HepG2 (cell line): ENCODE data around the gene CAPN14. TPM values are rescaled to one million over a fixed set of nuclear protein-coding genes. Genes with fewer than 3 reads are reported as not detected.

Source experiments
- ATAC-seq: fragments of 200-7000 bp; cut with Tn5 transposase; 3 replicates; pipeline ENCODE4 v1.9.1; 2020; ENCODE audit warnings: mild to moderate bottlenecking, moderate library complexity
- BruUV-seq: library from RNA; stranded (reverse); fragments of 400-500 nt; replicated peaks from 2 replicates; lab custom pipeline; 2021; lab: Mats Ljungman, UMichigan
- CTCF ChIA-PET: fragments of 300-600 bp; formaldehyde crosslinking; extraction: SDS; loops from one replicate; lab custom pipeline; 2021; ENCODE audit warnings: low total read pairs, inconsistent platforms, low intra/inter-chr PET ratio; lab: Yijun Ruan, JAX
- POLR2A ChIA-PET: fragments of 350-600 bp; sonication (Branson Sonifier 250); formaldehyde crosslinking; loops from one replicate; lab custom pipeline; 2020; ENCODE audit warnings: antibody characterized with exemption, inconsistent platforms; lab: Yijun Ruan, JAX
- DNase-seq: peaks from one replicate; pipeline ENCODE4 v3.0.0-alpha.2; 2015; ENCODE audit warnings: low spot score
- FAIRE-seq: peaks from 3 replicates; lab custom pipeline; 2011; peaks lifted over from hg19 to GRCh38; lab: Jason Lieb, UNC
- H2AFZ ChIP-seq: one replicate; pipeline ENCODE4 v1.6.1; 2011; ENCODE audit warnings: low read length, inconsistent platforms
- H3K27ac ChIP-seq: fragments of 300-600 bp; 3 replicates; pipeline ENCODE4 v1.8.0; 2011; ENCODE audit warnings: mixed run types, mild to moderate bottlenecking, mixed read lengths, low read length, inconsistent platforms; ENCODE audit not compliant: insufficient read depth; ENCODE audit errors: extremely low read length
- H3K27me3 ChIP-seq, 2 experiments: fragments of 200-600 bp in 1 of 2; 2 replicates in 1 of 2; 3 replicates in 1 of 2; pipeline versions ENCODE4 v1.6.0 to v1.8.0; 2011; ENCODE audit warnings: low read length in 2 of 2, mild to moderate bottlenecking in 2 of 2, moderate library complexity in 2 of 2, inconsistent platforms in 1 of 2; ENCODE audit not compliant: insufficient read depth in 2 of 2, control insufficient read depth in 1 of 2
- H3K36me3 ChIP-seq, 2 experiments: fragments of 200-600 bp in 1 of 2; replicated peaks in 1 of 2; 2 replicates in 1 of 2; 3 replicates in 1 of 2; pipeline versions ENCODE4 v1.5.1 to v1.8.0; 2011; ENCODE audit warnings: low read length in 2 of 2, inconsistent platforms in 1 of 2; ENCODE audit not compliant: insufficient read depth in 2 of 2, control insufficient read depth in 1 of 2
- H3K4me1 ChIP-seq: 2 replicates; pipeline ENCODE4 v1.5.1; 2012; ENCODE audit warnings: low read length, inconsistent platforms; ENCODE audit not compliant: insufficient read depth
- H3K4me2 ChIP-seq: 2 replicates; pipeline ENCODE4 v1.6.0; 2011; ENCODE audit warnings: low read depth, low read length, inconsistent platforms
- H3K4me3 ChIP-seq, 3 experiments: fragments of 200-600 bp in 1 of 3; sonication (generic), shearing (Covaris generic) in 1 of 3; replicated peaks in 1 of 3; 2 replicates each; pipeline ENCODE4 v1.5.1; 2011 to 2016; ENCODE audit warnings: low read length in 3 of 3, inconsistent platforms in 2 of 3, low read depth in 2 of 3, mild to moderate bottlenecking in 2 of 3, control low read depth in 1 of 3, mixed read lengths in 1 of 3; ENCODE audit not compliant: insufficient read depth in 1 of 3
- H3K79me2 ChIP-seq: one replicate; pipeline ENCODE4 v1.6.1; 2011; ENCODE audit warnings: low read length, inconsistent platforms; ENCODE audit not compliant: insufficient read depth
- H3K9ac ChIP-seq: 2 replicates; pipeline ENCODE4 v1.6.0; 2011; ENCODE audit warnings: mild to moderate bottlenecking, low read depth, low read length, inconsistent platforms; ENCODE audit not compliant: insufficient read depth
- H3K9me3 ChIP-seq: 2 replicates; pipeline ENCODE4 v1.5.1; 2012; ENCODE audit warnings: mild to moderate bottlenecking, low read length
- H4K20me1 ChIP-seq: 2 replicates; pipeline ENCODE4 v1.6.0; 2011; ENCODE audit warnings: inconsistent platforms, mild to moderate bottlenecking, low read length, moderate library complexity; ENCODE audit not compliant: insufficient read depth
- AHDC1 ChIP-seq: sonication (generic); formaldehyde crosslinking; IDR thresholded peaks from 2 replicates; pipeline ENCODE4 v1.5.1; 2020; ENCODE audit warnings: mild to moderate bottlenecking, missing genetic modification reagents, borderline replicate concordance
- ATRX ChIP-seq: sonication (generic); formaldehyde crosslinking; IDR thresholded peaks from 2 replicates; pipeline ENCODE4 v1.4.0; 2020; ENCODE audit warnings: missing genetic modification reagents, borderline replicate concordance
- BORCS8-MEF2B ChIP-seq: sonication (generic); formaldehyde crosslinking; IDR thresholded peaks from 2 replicates; pipeline ENCODE4 v1.8.0; 2022; ENCODE audit warnings: mild to moderate bottlenecking, missing genetic modification reagents
- HNRNPLL ChIP-seq: fragments of 200-400 bp; formaldehyde crosslinking; IDR thresholded peaks from 2 replicates; pipeline ENCODE4 v1.6.1; 2017; ENCODE audit warnings: mild to moderate bottlenecking, low read depth, low read length; ENCODE audit not compliant: poor library complexity, severe bottlenecking
- NBN ChIP-seq: fragments of 450-650 bp; conservative IDR thresholded peaks from 2 replicates; pipeline ENCODE4 v1.6.1; 2017
- SMARCC2 ChIP-seq: fragments of 450-650 bp; IDR thresholded peaks from 2 replicates; pipeline ENCODE4 v1.6.1; 2017; ENCODE audit warnings: antibody characterized with exemption, mild to moderate bottlenecking
- ZBTB34 ChIP-seq: sonication (generic); formaldehyde crosslinking; IDR thresholded peaks from 2 replicates; pipeline ENCODE4 v1.8.0; 2022; ENCODE audit warnings: mild to moderate bottlenecking, missing genetic modification reagents
- ZNF207 ChIP-seq: fragments of 450-650 bp; IDR thresholded peaks from 2 replicates; pipeline ENCODE4 v1.6.1; 2016; ENCODE audit warnings: antibody characterized with exemption, borderline replicate concordance
- ZNF407 ChIP-seq: sonication (generic); formaldehyde crosslinking; IDR thresholded peaks from one replicate; pipeline ENCODE4 v1.5.1; 2020; ENCODE audit warnings: mild to moderate bottlenecking, missing genetic modification reagents; ENCODE audit errors: not compliant biosample characterization
- whole genome bisulfite sequencing: methylation state at CpG from one replicate; pipeline ENCODE4 v1.1.6; 2017; ENCODE audit warnings: low lambda C conversion rate; 5-methylcytosine and 5-hydroxymethylcytosine counted together
- in situ Hi-C: cut with HindIII; loops from 2 replicates; pipeline ENCODE4 v1.10.0; 2017; ENCODE audit warnings: low pct_unique_long_range_greater_than_20kb; ENCODE audit not compliant: extremely low pct_ligation_motif_present
- intact Hi-C: fragments of 100-400 bp; cut with micrococcal nuclease; formaldehyde crosslinking; loops from one replicate; pipeline ENCODE4 v1.10.0; 2022; ENCODE audit not compliant: unreplicated experiment
- polyA plus RNA-seq, 8 experiments: library from polyadenylated mRNA; depleted of rRNA in 3 of 8; stranded (reverse) in 7 of 8; unstranded in 1 of 8; fragments of >200 nt; fragmentation: Illumina TruSeq in 4 of 8; extraction: Trizol in 4 of 8; gene quantifications; 2 replicates each; pipeline versions ENCODE4 v1.2.1 to v1.2.3, GENCODE V29; 2011 to 2016; ENCODE audit warnings: low read depth in 4 of 8, missing spikeins in 1 of 8, mixed read lengths in 1 of 8; ENCODE audit not compliant: insufficient read depth in 1 of 8
- total RNA-seq, 5 experiments: library from RNA; depleted of rRNA; stranded (reverse); fragments of >200 nt; fragmentation: Illumina TruSeq; extraction: Trizol; gene quantifications; 2 replicates each; pipeline ENCODE4 v1.2.3, GENCODE V29; 2016; ENCODE audit warnings: low read depth in 1 of 5

CAPN14 gene
- total and polyA plus RNA-seq, 2 of the 13 experiments (the other 11 are each of a cell fraction or from before 2014, with no cell fraction given): not detected

- no TSS peak for BruUV-seq
- FAIRE-seq (no peak), DNase-seq (no peak), ATAC-seq (no peak)
- intact Hi-C loops (no loop called here), in situ Hi-C loops (no loop called here)
- POLR2A ChIA-PET: no interaction called here
- CTCF ChIA-PET: no interaction called here
- no peaks in the 10 kb centered on the region for H3K9me3 ChIP-seq
- H3K27ac ChIP-seq: no peak overlapping the region
- no peak overlapping the region for H3K4me2 ChIP-seq
- H3K79me2 ChIP-seq: no peaks in the 10 kb centered on the region
- H3K9ac ChIP-seq: no peak overlapping the region
- no peak overlapping the region for H3K4me3 ChIP-seq
- peaks cover 3 to 22% of the 10 kb centered on the region in 2 experiments; a peak in 3 of 5 replicates for H3K27me3 ChIP-seq
- H3K36me3 ChIP-seq: no peaks in the 10 kb centered on the region
- no peak overlapping the region for H2AFZ ChIP-seq
- 17% methylated on average over 4 of the region's 4 CpGs for WGBS
- H3K4me1 ChIP-seq: no peaks in the 10 kb centered on the region
- H4K20me1 ChIP-seq: no peaks in the 10 kb centered on the region
- TF ChIP-seq AHDC1 (CRISPR knock-in tag): no peak
- TF ChIP-seq NBN: no peak
- TF ChIP-seq HNRNPLL: no peak
- no peak for TF ChIP-seq BORCS8-MEF2B (CRISPR knock-in tag)
- TF ChIP-seq ATRX (CRISPR knock-in tag): no peak
- TF ChIP-seq ZNF407 (CRISPR knock-in tag): no peak
- no peak for TF ChIP-seq ZNF207
- no peak for TF ChIP-seq SMARCC2
- no peak for TF ChIP-seq ZBTB34 (CRISPR knock-in tag)
Observed at GRCh38 chr2:31187166-31187565, 30.1 kb downstream of the CAPN14 start.
